ENCODE data around the gene KIF5C. TPM values are rescaled to one million over a fixed set of nuclear protein-coding genes. Genes with fewer than 3 reads are reported as not detected.

KIF5C gene
- total RNA-seq, 2 donors from 2014 or later = 2.0 to 2.6 TPM

DNA sequence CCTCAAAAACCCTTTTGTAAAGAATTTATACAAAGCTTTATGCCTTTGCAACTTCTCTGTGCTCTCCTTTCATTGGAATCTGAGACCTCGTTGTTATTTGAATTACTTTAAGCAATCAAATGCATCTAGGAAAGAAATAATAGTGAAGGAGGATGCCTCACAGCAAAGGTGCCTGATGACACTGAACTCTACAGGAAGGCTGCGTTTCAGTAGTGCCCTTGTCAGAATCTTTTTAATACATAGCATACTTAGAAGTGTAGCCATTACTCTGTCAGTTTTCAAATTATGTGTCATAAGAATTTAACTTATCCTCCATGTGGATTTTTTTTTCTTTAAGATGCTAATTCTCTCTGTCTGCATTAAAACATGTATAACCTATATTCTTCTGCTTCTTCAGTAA is 153.9 kb downstream of the KIF5C start:
- peaks cover 6% of the 10 kb centered on the region for H3K4me1 ChIP-seq
- intact Hi-C loops (cut with DNase I) = no loop called here
- no peaks in the 10 kb centered on the region for H3K9me3 ChIP-seq
- WGBS, 2 donors = 63 to 71% methylated on average over 2 of the region's 2 CpGs
- H3K27me3 ChIP-seq = no peaks in the 10 kb centered on the region
- ATAC-seq = no peak
- H3K36me3 ChIP-seq (replicated peaks in 1 of 2; ENCODE audit: insufficient read depth in 1 of 2, low read depth in 2 of 2) = no peaks in the 10 kb centered on the region
- no peak overlapping the region for H3K4me3 ChIP-seq
- H3K27ac ChIP-seq = no peak overlapping the region
- no peak for TF ChIP-seq POLR2A (IDR thresholded peaks at IDR 0.05)
- TF ChIP-seq CTCF (IDR thresholded peaks at IDR 0.05) = no peak
- no peak for DNase-seq

- TF ChIP-seq CTCF (IDR thresholded peaks at IDR 0.05) (no peak), POLR2A (IDR thresholded peaks at IDR 0.05) (no peak)
- intact Hi-C loops (cut with DNase I) = no loop called here
- ATAC-seq (no peak), DNase-seq (no peak)
- Histone ChIP-seq H3K36me3 (replicated peaks in 1 of 2; ENCODE audit: insufficient read depth in 1 of 2, low read depth in 2 of 2) (no peaks in the 10 kb centered on the region), H3K4me3 (no peak overlapping the region), H3K9me3 (no peaks in the 10 kb centered on the region), H3K4me1 (peaks cover 6% of the 10 kb centered on the region), H3K27ac (no peak overlapping the region), H3K27me3 (no peaks in the 10 kb centered on the region)
- WGBS, 2 donors = 78 to 85% methylated on average over 11 of the region's 11 CpGs
These were observed 154.4 kb downstream of the KIF5C start for GRCh38 chr2:149029307-149029965.

DNA sequence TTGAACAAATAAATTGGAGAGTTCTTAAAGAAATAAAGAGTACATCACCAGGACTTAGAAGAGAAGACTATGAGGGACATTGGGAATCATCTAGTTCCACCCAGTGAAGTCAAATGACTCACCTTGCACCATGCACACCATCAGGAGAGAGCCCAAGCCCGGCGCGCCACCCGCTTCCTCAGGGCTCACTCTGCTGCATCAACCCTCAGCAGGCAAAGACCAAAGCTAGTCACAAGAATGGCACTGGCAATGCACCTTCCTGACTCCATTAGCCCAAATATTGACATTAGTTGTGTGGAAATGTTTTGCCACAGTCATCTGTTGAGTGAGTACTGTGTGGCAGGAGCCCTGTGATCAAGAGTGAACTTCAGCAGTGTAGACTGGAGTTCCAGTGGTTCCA is 156.4 kb downstream of the KIF5C start:
- H3K27ac ChIP-seq = no peak overlapping the region
- TF ChIP-seq CTCF (IDR thresholded peaks at IDR 0.05) = no peak
- no peaks in the 10 kb centered on the region for H3K36me3 ChIP-seq (replicated peaks in 1 of 2; ENCODE audit: insufficient read depth in 1 of 2, low read depth in 2 of 2)
- no peaks in the 10 kb centered on the region for H3K4me1 ChIP-seq
- ATAC-seq = no peak
- H3K4me3 ChIP-seq = no peak overlapping the region
- no peak for DNase-seq
- intact Hi-C loops (cut with DNase I) = no loop called here
- 97 to 100% methylated on average over 4 of the region's 4 CpGs for WGBS, 2 donors
- no peaks in the 10 kb centered on the region for H3K9me3 ChIP-seq
- H3K27me3 ChIP-seq = no peaks in the 10 kb centered on the region

DNA sequence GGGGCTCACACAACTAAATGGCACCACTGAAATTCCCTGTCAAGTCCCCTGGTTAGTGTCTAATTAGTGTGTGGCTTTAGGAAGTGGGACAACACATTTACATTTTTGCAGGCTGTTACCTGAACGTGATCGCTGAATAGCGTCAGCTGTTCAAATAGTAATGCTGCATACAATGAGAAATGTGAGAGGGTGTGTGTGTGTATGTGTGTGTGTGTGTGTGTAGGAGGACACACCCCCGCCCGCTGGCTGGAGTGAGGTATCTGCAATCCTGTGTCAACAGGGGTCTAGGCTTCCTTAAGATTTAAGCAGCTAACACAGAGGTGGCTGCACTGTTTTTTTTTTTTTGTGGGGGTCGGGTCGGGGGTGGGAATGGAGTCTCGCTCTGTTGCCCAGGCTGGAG is 158.7 kb downstream of the KIF5C start:
- H3K27me3 ChIP-seq = no peaks in the 10 kb centered on the region
- no peak overlapping the region for H3K4me3 ChIP-seq
- WGBS, 2 donors = 45 to 50% methylated on average over 7 of the region's 8 CpGs
- H3K4me1 ChIP-seq = peaks cover 4% of the 10 kb centered on the region
- intact Hi-C loops (cut with DNase I) = no loop called here
- H3K36me3 ChIP-seq (replicated peaks in 1 of 2; ENCODE audit: insufficient read depth in 1 of 2, low read depth in 2 of 2) = no peaks in the 10 kb centered on the region
- no peaks in the 10 kb centered on the region for H3K9me3 ChIP-seq
- TF ChIP-seq CTCF (IDR thresholded peaks at IDR 0.05) (no peak), POLR2A (IDR thresholded peaks at IDR 0.05) (no peak)
- DNase-seq (peak; percentile 36 to 63 (median 56)), ATAC-seq (no peak)
- no peak overlapping the region for H3K27ac ChIP-seq

GRCh38 chr2:149034406-149034805 is 159.4 kb downstream of the KIF5C start:
- ATAC-seq = no peak
- H3K36me3 ChIP-seq (replicated peaks in 1 of 2; ENCODE audit: insufficient read depth in 1 of 2, low read depth in 2 of 2) = no peaks in the 10 kb centered on the region
- no peaks in the 10 kb centered on the region for H3K27me3 ChIP-seq
- intact Hi-C loops (cut with DNase I) = no loop called here
- 74 to 79% methylated on average over 3 to 6 of the region's 6 CpGs for WGBS, 2 donors
- DNase-seq = no peak
- no peak overlapping the region for H3K4me3 ChIP-seq
- no peaks in the 10 kb centered on the region for H3K9me3 ChIP-seq
- TF ChIP-seq CTCF (IDR thresholded peaks at IDR 0.05) (no peak), POLR2A (IDR thresholded peaks at IDR 0.05) (no peak)
- H3K27ac ChIP-seq = no peak overlapping the region
- peaks cover 9% of the 10 kb centered on the region for H3K4me1 ChIP-seq

All from body of pancreas (tissue), 4 donors.